ENCODE results near the gene NPLOC4. TPM values are rescaled to one million over a fixed set of nuclear protein-coding genes. Genes with fewer than 3 reads are reported as not detected.

NPLOC4 gene
- total and polyA plus RNA-seq, 2 of the 13 experiments (the other 11 are each of a cell fraction or from before 2014, with no cell fraction given) = 57.0 to 97.0 TPM

- TF ChIP-seq PPARG (CRISPR knock-in tag; conservative IDR thresholded peaks at IDR 0.05) = peak; percentile 47
- TF ChIP-seq KLF16 (CRISPR knock-in tag; IDR thresholded peaks at IDR 0.05) = no peak; a peak in 2 of 4 replicates
- TF ChIP-seq ZNF274 (CRISPR knock-in tag; IDR thresholded peaks at IDR 0.05) = peak; percentile 94
- TF ChIP-seq ZNF607 (CRISPR knock-in tag; IDR thresholded peaks at IDR 0.05; ENCODE audit: borderline replicate concordance) = peak; percentile 70
- peak; percentile 79; the same call in 1 of the 2 replicates for TF ChIP-seq MXD4 (CRISPR knock-in tag; IDR thresholded peaks at IDR 0.05)
- TF ChIP-seq ATF7 (IDR thresholded peaks at IDR 0.05) = no peak
- TF ChIP-seq ATF7 (CRISPR knock-in tag; IDR thresholded peaks at IDR 0.05) = no peak; the same call in 1 of the 2 replicates
- no peak; the same call in 1 of the 2 replicates for TF ChIP-seq ZFP1 (CRISPR knock-in tag; IDR thresholded peaks at IDR 0.05)
- peak; percentile 91 for TF ChIP-seq ZNF883 (CRISPR knock-in tag; IDR thresholded peaks at IDR 0.05; ENCODE audit: not compliant biosample characterization)
- TF ChIP-seq SETDB1 (CRISPR knock-in tag; IDR thresholded peaks at IDR 0.05; ENCODE audit: borderline replicate concordance) = no peak
- TF ChIP-seq REPIN1 (CRISPR knock-in tag; IDR thresholded peaks at IDR 0.05; ENCODE audit: borderline replicate concordance, low read depth) = peak; percentile 70
- TF ChIP-seq SAFB2 (CRISPR knock-in tag; IDR thresholded peaks at IDR 0.05; ENCODE audit: borderline replicate concordance, low read depth) = no peak
- peak; percentile 76 for TF ChIP-seq DR1 (CRISPR knock-in tag; IDR thresholded peaks at IDR 0.05)
- peak; percentile 91 for TF ChIP-seq GMEB1 (CRISPR knock-in tag; IDR thresholded peaks at IDR 0.05; ENCODE audit: borderline replicate concordance)
- TF ChIP-seq SNRNP70 (IDR thresholded peaks at IDR 0.05; ENCODE audit: low read depth, low read length) = no peak
- no peak for TF ChIP-seq GTF2F1 (IDR thresholded peaks at IDR 0.05; ENCODE audit: low read length)
- TF ChIP-seq RNF219 (CRISPR knock-in tag; IDR thresholded peaks at IDR 0.05) = no peak; the same call in 1 of the 2 replicates
- no peak for TF ChIP-seq KDM6A (CRISPR knock-in tag; IDR thresholded peaks at IDR 0.05; ENCODE audit: low read depth)
- peak; percentile 81; the same call in 1 of the 2 replicates for TF ChIP-seq ERF (CRISPR knock-in tag; IDR thresholded peaks at IDR 0.05)
- 0 out of 2 replicates have a peak, but pooled peaks have one; percentile 86 for TF ChIP-seq ZNF513 (CRISPR knock-in tag; conservative IDR thresholded peaks at IDR 0.05)
Observed at GRCh38 chr17:81666342-81667191, 29.7 kb upstream of the NPLOC4 start, which contains the start of the genes CCDC137 and OXLD1 (continued).

Measured in HepG2 (cell line).